OCI-LY3 (cell line): ENCODE measurements around the gene DAG1.

Experiments used
- H2AFZ ChIP-seq: fragments of 200-600, 300-600 bp; shearing (Covaris generic); 2 replicates; pipeline ENCODE4 v1.6.0; 2014; ENCODE audit warnings: antibody characterized with exemption, low read depth, low read length
- H3K27ac ChIP-seq: fragments of 200-600, 300-600 bp; sonication (generic); 2 replicates; pipeline ENCODE4 v1.5.1; 2014; ENCODE audit warnings: mild to moderate bottlenecking, low read length, moderate library complexity, mixed read lengths
- H3K27me3 ChIP-seq: fragments of 200-600, 300-600 bp; sonication (generic); 2 replicates; pipeline ENCODE4 v1.6.1; 2014; ENCODE audit warnings: low read depth, low read length, mixed read lengths
- H3K36me3 ChIP-seq: fragments of 200-600, 300-600 bp; sonication (generic); replicated peaks from 2 replicates; pipeline ENCODE3; 2014; ENCODE audit warnings: low read depth, low read length, mixed read lengths
- H3K4me1 ChIP-seq: fragments of 300-600, 200-600 bp; sonication (generic); 2 replicates; pipeline ENCODE4 v1.6.1; 2014; ENCODE audit warnings: low read length, mixed read lengths
- H3K4me2 ChIP-seq: fragments of 200-600, 300-600 bp; sonication (generic); 2 replicates; pipeline ENCODE4 v1.6.1; 2014; ENCODE audit warnings: low read length, mixed read lengths
- H3K4me3 ChIP-seq: fragments of 300-600, 200-600 bp; sonication (generic); 2 replicates; pipeline ENCODE4 v1.5.1; 2014; ENCODE audit warnings: antibody characterized with exemption, mild to moderate bottlenecking, low read length, moderate library complexity
- H3K79me2 ChIP-seq: fragments of 300-600, 200-600 bp; shearing (Covaris generic); 2 replicates; pipeline ENCODE4 v1.6.1; 2014; ENCODE audit warnings: mild to moderate bottlenecking, low read length, mixed read lengths
- H3K9ac ChIP-seq: fragments of 300-600, 200-600 bp; shearing (Covaris generic); 2 replicates; pipeline ENCODE4 v1.6.0; 2014; ENCODE audit warnings: mild to moderate bottlenecking, low read length, moderate library complexity
- H3K9me3 ChIP-seq: fragments of 200-600, 300-600 bp; shearing (Covaris generic); 2 replicates; pipeline ENCODE4 v1.6.1; 2014; ENCODE audit warnings: low read length, mixed read lengths; ENCODE audit not compliant: insufficient read depth
- H4K20me1 ChIP-seq: fragments of 200-600, 300-600 bp; sonication (generic); 2 replicates; pipeline ENCODE4 v1.6.1; 2016; ENCODE audit warnings: low read length, mixed read lengths; ENCODE audit not compliant: insufficient read depth
- EZH2phosphoT487 ChIP-seq: fragments of 200-600 bp; shearing (Covaris generic); IDR thresholded peaks from 2 replicates; pipeline ENCODE4 v1.6.1; 2018; ENCODE audit warnings: antibody characterized with exemption, mixed run types, low read depth
- TF ChIP-seq, protein P1 (sequence below): fragments of 200-600, 300-600 bp; sonication (generic); IDR thresholded peaks from 2 replicates; pipeline ENCODE4 v1.5.1; 2014; ENCODE audit warnings: antibody characterized with exemption, low read length, low read depth

The DAG1 gene

DNA sequence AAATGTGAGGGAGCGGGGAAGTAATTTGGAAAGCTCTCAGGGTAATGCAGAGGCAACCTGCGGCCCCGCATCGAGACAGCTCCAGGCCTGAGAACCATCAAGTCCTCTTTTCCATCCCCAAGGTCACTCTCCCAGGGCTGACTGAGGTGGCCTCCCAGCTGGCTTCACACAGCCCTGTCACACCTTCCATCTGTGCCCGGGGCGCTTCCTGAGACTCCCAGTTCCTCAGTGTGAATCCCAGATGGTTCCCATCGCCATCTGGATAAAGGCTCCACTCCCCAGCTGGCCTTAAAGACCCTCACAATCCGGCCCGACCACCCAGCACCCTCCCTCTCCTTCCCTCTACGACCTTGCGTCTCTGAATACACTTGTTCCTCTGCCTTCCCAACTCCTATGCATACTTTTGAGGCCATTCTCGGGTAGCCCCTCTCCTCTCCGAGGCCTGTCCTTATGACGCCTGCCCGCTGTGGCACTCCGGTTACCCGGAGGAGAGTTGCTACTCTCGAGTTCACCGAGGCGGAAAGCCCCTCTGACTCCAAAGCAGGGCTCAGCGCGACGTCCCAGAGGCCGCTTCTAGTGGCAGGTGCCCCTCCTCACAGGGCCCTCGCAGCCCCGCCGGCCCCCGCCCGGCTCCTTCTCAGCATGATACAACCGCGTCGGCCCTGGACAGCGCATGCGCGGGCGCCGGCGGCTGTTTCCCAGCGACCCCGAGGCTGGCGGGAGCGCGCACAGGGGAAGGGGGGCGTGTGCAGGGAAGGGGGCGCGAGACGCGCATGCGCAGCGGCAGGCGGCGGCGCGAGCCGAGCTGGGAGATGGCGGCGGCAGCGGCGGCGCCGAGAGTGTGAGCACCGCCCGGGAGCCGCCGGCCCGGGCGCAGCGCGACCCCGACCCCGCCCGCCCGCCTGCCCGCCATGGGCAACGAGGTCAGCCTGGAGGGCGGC lies 83.9 kb downstream of the DAG1 start, which contains the start of gene BSN:
BSN (plus strand) TSS at position 786 of the 941 bp plus-strand sequence; CDS start at position 912, 126 bp downstream.
- H3K27ac ChIP-seq, result no peak within 1 kb of the TSS
- no peaks in the 10 kb centered on the region for H3K9me3 ChIP-seq
- H3K36me3 ChIP-seq, result no peaks in the 10 kb centered on the region
- H3K27me3 ChIP-seq, result peaks cover 28% of the 10 kb centered on the region
- peaks cover 4% of the 10 kb centered on the region; the same call in 1 of the 2 replicates for H4K20me1 ChIP-seq
- peak within 1 kb of the TSS; percentile 84 for H3K4me3 ChIP-seq
- peak within 1 kb of the TSS; percentile 75 for H3K9ac ChIP-seq
- H2AFZ ChIP-seq, result peak within 1 kb of the TSS; percentile 88
- H3K4me2 ChIP-seq, result peak within 1 kb of the TSS; percentile 79
- TF ChIP-seq EZH2phosphoT487, result no peak
- TF ChIP-seq, protein P1, sequence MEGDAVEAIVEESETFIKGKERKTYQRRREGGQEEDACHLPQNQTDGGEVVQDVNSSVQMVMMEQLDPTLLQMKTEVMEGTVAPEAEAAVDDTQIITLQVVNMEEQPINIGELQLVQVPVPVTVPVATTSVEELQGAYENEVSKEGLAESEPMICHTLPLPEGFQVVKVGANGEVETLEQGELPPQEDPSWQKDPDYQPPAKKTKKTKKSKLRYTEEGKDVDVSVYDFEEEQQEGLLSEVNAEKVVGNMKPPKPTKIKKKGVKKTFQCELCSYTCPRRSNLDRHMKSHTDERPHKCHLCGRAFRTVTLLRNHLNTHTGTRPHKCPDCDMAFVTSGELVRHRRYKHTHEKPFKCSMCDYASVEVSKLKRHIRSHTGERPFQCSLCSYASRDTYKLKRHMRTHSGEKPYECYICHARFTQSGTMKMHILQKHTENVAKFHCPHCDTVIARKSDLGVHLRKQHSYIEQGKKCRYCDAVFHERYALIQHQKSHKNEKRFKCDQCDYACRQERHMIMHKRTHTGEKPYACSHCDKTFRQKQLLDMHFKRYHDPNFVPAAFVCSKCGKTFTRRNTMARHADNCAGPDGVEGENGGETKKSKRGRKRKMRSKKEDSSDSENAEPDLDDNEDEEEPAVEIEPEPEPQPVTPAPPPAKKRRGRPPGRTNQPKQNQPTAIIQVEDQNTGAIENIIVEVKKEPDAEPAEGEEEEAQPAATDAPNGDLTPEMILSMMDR, result no peak
- no peaks in the 10 kb centered on the region for H3K79me2 ChIP-seq
- H3K4me1 ChIP-seq, result peaks cover 14% of the 10 kb centered on the region

DNA sequence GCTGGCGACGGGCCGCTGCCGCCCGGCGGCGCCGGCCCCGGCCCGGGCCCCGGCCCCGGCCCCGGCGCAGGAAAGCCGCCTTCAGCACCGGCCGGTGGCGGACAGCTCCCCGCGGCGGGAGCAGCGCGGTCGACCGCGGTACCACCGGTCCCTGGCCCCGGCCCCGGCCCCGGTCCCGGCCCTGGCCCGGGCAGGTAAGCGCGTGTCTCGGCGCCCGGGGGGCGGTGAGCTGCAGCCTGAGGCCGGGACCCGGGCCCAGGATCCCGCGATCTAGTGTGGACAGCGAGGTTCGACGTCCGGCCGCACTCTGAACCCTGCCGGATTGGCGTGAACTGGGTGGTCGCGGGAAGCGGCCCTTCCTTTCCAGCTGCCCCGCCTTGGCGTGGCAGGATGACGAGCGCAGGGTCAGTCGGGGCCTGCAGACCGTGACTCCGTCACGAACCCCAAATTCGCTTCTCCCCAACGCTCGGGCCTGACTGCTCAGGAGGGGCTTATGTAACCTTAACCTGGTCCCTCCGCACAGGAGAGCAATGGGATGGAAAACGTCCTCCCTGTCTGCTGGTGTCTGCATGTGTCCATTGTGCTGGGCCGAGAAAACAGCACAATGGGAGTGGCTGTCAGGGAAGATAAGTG lies 84.7 kb downstream of the DAG1 start:
- Histone ChIP-seq H3K27ac (no peak overlapping the region), H3K79me2 (no peaks in the 10 kb centered on the region), H2AFZ (no peak overlapping the region), H3K4me3 (peak overlapping the region; percentile 72), H3K9me3 (no peaks in the 10 kb centered on the region), H3K36me3 (no peaks in the 10 kb centered on the region), H3K9ac (no peak overlapping the region), H3K27me3 (peaks cover 35% of the 10 kb centered on the region), H3K4me2 (peak overlapping the region; percentile 79), H4K20me1 (peaks cover 4% of the 10 kb centered on the region; the same call in 1 of the 2 replicates), H3K4me1 (peaks cover 14% of the 10 kb centered on the region)
- TF ChIP-seq, protein P1, result no peak
- TF ChIP-seq EZH2phosphoT487, result no peak

DNA sequence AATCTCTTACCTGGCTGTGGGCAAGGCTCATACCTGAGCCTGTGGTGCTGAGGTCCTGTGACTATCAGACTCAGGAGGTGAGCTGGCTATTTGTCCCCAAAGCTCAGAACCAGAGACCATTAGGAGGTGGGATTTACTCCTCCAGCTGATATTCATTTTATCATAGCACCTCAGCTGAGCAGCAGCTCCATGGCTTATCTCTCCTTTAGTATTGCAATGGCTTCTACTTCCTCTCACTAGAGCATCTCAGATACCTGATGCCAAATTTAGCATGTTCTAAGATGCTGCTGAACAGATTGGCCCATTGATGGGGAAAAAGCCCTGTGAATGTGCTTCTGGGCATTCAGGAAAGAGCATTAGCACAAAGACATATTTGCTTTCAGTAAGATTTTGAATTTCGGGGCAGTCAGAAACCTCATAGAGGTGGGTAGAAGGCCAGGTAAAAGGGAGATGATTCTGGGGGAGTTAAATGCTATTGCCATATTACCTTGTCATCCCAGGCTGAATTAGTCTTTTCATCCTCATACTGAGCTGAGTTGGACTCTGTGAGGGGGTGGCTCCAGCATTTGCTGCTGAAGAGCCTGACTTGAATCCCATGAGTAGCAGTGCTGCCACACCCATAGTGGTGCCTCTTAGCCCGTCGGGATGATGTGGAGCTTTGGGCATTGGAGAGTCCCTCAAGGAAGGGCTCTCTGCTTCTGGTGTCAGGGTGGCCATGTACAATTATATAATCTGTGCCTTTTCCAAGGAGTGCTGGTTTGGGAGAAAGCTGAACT lies 86.6 kb downstream of the DAG1 start:
- Histone ChIP-seq H3K4me2 (no peak overlapping the region), H3K4me3 (no peak overlapping the region), H3K27me3 (peaks cover 39% of the 10 kb centered on the region), H2AFZ (no peak overlapping the region), H4K20me1 (peaks cover 4% of the 10 kb centered on the region; the same call in 1 of the 2 replicates), H3K9ac (no peak overlapping the region), H3K4me1 (peaks cover 14% of the 10 kb centered on the region), H3K79me2 (no peaks in the 10 kb centered on the region), H3K36me3 (no peaks in the 10 kb centered on the region), H3K27ac (no peak overlapping the region), H3K9me3 (no peaks in the 10 kb centered on the region)
- TF ChIP-seq, protein P1, result no peak
- no peak for TF ChIP-seq EZH2phosphoT487
